H1 (cell line): ENCODE data around the gene TRAPPC3. TPM values are rescaled to one million over a fixed set of nuclear protein-coding genes. Genes with fewer than 3 reads are reported as not detected.

Experiments used
- KDM5A ChIP-seq: fragments of 200-600 bp; IDR thresholded peaks from 2 replicates; pipeline ENCODE4 v1.7.1; 2012; ENCODE audit warnings: mild to moderate bottlenecking, low read length, inconsistent platforms, mixed read lengths
- POLR2AphosphoS5 ChIP-seq: IDR thresholded peaks from 2 replicates; pipeline ENCODE4 v1.6.1; 2011; ENCODE audit warnings: low read depth, low read length
- SIN3A ChIP-seq, 2 experiments: IDR thresholded peaks in 1 of 2; conservative IDR thresholded peaks in 1 of 2; 2 replicates each; pipeline ENCODE4 v1.6.1; 2011 to 2012; ENCODE audit warnings: low read length in 2 of 2, improper control_type of control experiment in 1 of 2, low read depth in 1 of 2, mild to moderate bottlenecking in 1 of 2
- polyA plus RNA-seq, 7 experiments: library from polyadenylated mRNA; depleted of rRNA in 3 of 7; stranded (reverse) in 5 of 7; unstranded in 2 of 7; fragments of >200 nt in 5 of 7; fragments of 200-250 nt in 2 of 7; gene quantifications; 1 replicate in 5 of 7; 2 replicates in 1 of 7; 4 replicates in 1 of 7; pipeline versions ENCODE4 v1.2.1 to v1.2.3, GENCODE V29; 2011 to 2013; ENCODE audit warnings: missing spikeins in 2 of 7, mixed read lengths in 2 of 7
- total RNA-seq: library from RNA; stranded (reverse); fragmentation: NEBNext Ultra II Directional; extraction: Animal tissue kit (Norgen Biotek cat#: 25700); gene quantifications from 2 replicates; pipeline ENCODE4 v1.2.1, GENCODE V29; 2021

TRAPPC3 gene
- total and polyA plus RNA-seq, 2 of the 8 experiments (the other 6 are each of a cell fraction or from before 2014, with no cell fraction given), result 47.8 to 51.0 TPM

DNA sequence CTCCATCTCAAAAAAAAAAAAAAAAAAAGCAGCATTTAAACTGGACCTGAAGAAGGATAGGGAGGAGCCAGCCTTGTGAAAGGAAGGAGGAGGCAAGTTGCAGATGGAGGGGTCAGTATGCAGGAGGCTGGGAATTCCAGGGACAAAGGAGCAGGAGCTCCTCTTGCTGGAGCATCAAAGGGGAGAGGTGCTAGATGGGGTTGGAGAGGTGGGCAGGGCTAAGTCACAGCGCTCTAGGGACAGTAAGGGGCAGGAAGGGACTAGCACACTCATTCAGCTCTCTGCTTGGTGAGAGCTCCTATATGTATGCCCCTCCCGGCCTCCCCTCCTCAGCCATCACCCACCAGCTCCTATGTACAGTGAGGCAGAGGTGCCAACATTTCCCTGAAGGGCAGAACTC lies 33.4 kb upstream of the TRAPPC3 start (continued):
- no peak for TF ChIP-seq SIN3A (conservative IDR thresholded peaks at IDR 0.05 in 1 of 2, IDR thresholded peaks at IDR 0.05 in 1 of 2; ENCODE audit: low read depth in 1 of 2, low read length in 2 of 2)
- no peak for TF ChIP-seq KDM5A
- TF ChIP-seq POLR2AphosphoS5, result no peak
